ENCODE measurements around the gene TMIE.
"Not testable (repeated sequence)": the region's sequence is repeated elsewhere in the genome, so short reads cannot be mapped to it uniquely, and the experiment has no call there.

TMIE gene

DNA sequence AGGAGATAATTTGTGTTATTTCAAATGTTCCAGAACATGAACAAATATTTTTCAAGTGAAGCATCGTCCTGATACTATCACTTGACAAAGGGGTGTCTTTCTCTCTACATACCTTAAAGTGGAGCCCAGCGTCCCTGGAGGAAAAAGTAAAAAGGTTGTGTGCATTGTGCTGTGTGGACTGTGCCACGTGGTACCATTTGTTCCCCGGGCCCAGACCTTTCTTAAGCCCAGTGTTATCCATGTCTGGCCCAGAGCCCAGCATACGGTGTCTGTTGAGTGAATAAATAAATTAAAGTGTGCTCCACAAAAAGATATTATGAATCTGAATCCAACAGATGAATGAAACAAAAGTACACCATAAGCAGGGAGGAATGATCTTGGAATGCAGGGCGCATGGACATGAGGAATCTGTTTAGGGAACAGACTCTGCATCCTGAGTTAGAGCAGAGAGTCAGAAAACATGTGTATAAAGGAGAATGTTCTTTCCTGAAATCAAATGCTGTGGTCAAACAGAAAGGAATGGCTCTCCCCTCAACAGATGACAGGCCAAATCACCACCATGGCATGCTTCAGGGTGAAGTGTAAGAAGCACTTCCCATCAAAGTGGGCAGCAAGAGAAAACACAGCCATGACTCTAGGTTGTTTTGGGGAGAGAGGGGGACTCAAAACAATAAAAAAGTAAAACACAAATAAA lies 24.6 kb downstream of the TMIE start:
- no peak overlapping the region for H3K27ac Mint-ChIP-seq
- no peaks in the 10 kb centered on the region for H3K4me1 Mint-ChIP-seq
- no peak overlapping the region for H3K4me3 Mint-ChIP-seq
- no peak for DNase-seq
- H3K27me3 Mint-ChIP-seq = peaks cover 10% of the 10 kb centered on the region
- CTCF ChIA-PET = interaction anchor here (1.3 kb wide), 1 partner anchor 20 kb away, joined by 6 read pairs; no protein-coding TSS in a partner anchor
- no peaks in the 10 kb centered on the region for H3K36me3 Mint-ChIP-seq
- no peaks in the 10 kb centered on the region for H3K9me3 Mint-ChIP-seq

DNA sequence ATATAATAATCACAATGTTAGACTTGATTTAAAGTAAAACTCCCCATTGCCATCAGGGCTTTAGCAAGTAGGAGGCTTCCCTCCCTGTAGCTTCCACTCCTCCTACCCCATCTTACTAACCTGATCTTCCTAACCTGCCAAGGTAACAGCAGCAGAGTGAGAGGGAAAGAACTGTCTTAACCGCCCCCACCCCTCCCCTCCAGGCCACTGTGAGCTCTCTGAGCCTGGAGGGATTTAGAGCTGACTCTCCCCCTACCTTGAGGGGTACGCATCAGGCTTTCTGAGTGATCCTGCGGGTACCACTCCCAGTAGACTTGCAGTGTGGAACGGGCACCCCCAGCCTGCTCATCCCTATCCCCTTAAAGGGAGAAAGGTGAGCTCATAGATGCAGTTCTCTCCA lies 27.8 kb downstream of the TMIE start:
- no peaks in the 10 kb centered on the region for H3K4me1 Mint-ChIP-seq
- CTCF ChIA-PET = no interaction called here
- H3K4me3 Mint-ChIP-seq = no peak overlapping the region
- no peak overlapping the region for H3K27ac Mint-ChIP-seq
- no peak for DNase-seq
- H3K27me3 Mint-ChIP-seq = peaks cover 14% of the 10 kb centered on the region
- no peaks in the 10 kb centered on the region for H3K36me3 Mint-ChIP-seq
- no peaks in the 10 kb centered on the region for H3K9me3 Mint-ChIP-seq

DNA sequence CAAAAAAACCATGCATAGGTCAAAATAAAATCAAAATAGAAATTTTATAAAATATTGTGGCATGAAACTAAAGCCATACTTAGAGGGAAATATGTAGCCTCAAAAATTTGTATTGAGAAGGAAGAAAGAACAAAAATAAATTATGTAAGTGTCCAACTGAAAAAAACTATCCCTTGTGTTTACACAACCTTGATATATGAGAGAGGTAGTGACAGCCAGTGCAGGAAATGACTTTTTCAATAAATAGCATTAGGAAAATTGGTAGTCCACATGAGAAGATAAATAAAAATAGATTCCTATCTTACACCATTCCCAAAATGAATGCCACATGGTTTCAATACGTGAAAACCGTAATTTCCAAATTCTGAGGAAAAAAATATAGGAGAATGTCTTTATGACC lies 29.6 kb downstream of the TMIE start:
- Mint-ChIP-seq H3K9me3 (no peaks in the 10 kb centered on the region), H3K27ac (no peak overlapping the region), H3K36me3 (no peaks in the 10 kb centered on the region), H3K4me3 (no peak overlapping the region), H3K27me3 (peaks cover 14% of the 10 kb centered on the region), H3K4me1 (no peaks in the 10 kb centered on the region)
- CTCF ChIA-PET = no interaction called here
- DNase-seq = no peak

DNA sequence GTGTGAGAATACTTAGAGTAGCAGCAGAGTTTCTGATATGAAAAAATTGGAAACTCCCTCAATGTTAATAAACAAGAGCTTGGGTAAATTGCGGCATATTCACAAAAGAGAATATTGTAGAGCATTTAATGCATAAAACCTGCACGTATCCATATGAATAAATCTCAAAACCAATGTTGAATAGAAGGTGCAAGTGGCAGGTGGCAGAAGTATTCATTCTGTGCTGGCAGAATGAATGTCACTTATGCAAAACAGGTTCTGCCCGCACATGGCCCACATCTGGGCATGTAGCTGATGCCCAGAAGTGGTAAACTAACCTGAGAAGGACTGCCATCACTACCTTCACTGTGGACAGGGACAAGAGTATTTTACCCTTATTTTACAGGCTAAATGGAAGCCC lies 30.6 kb downstream of the TMIE start:
- H3K27ac Mint-ChIP-seq = no peak overlapping the region
- H3K4me3 Mint-ChIP-seq = no peak overlapping the region
- CTCF ChIA-PET = no interaction called here
- no peak for DNase-seq
- H3K9me3 Mint-ChIP-seq = no peaks in the 10 kb centered on the region
- no peaks in the 10 kb centered on the region for H3K4me1 Mint-ChIP-seq
- peaks cover 21% of the 10 kb centered on the region for H3K27me3 Mint-ChIP-seq
- H3K36me3 Mint-ChIP-seq = no peaks in the 10 kb centered on the region

- H3K4me3 Mint-ChIP-seq = no peak overlapping the region
- peaks cover 26% of the 10 kb centered on the region for H3K27me3 Mint-ChIP-seq
- H3K9me3 Mint-ChIP-seq = no peaks in the 10 kb centered on the region
- no peaks in the 10 kb centered on the region for H3K4me1 Mint-ChIP-seq
- H3K27ac Mint-ChIP-seq = no peak overlapping the region
- no peaks in the 10 kb centered on the region for H3K36me3 Mint-ChIP-seq
- CTCF ChIA-PET = no interaction called here
- peak; percentile 8 for DNase-seq
These were observed 32.0 kb downstream of the TMIE start for GRCh38 chr3:46733026-46733800.

- Mint-ChIP-seq H3K4me3 (no peak overlapping the region), H3K27me3 (peaks cover 19% of the 10 kb centered on the region), H3K4me1 (no peaks in the 10 kb centered on the region), H3K9me3 (no peaks in the 10 kb centered on the region), H3K36me3 (no peaks in the 10 kb centered on the region), H3K27ac (no peak overlapping the region)
- CTCF ChIA-PET = no interaction called here
- no peak for DNase-seq
These were observed 33.6 kb downstream of the TMIE start for GRCh38 chr3:46734773-46735172.

GRCh38 chr3:46736006-46736872 lies 35.0 kb downstream of the TMIE start:
- Mint-ChIP-seq H3K4me1 (no peaks in the 10 kb centered on the region), H3K27me3 (peaks cover 19% of the 10 kb centered on the region), H3K27ac (no peak overlapping the region), H3K4me3 (no peak overlapping the region), H3K36me3 (no peaks in the 10 kb centered on the region), H3K9me3 (no peaks in the 10 kb centered on the region)
- DNase-seq = no peak
- CTCF ChIA-PET = interaction anchor here (0.6 kb wide), 1 partner anchor 261 kb away, joined by 3 read pairs; no protein-coding TSS in a partner anchor

GRCh38 chr3:46737329-46737731 lies 36.1 kb downstream of the TMIE start:
- no peaks in the 10 kb centered on the region for H3K36me3 Mint-ChIP-seq
- no peak for DNase-seq
- no peaks in the 10 kb centered on the region for H3K9me3 Mint-ChIP-seq
- CTCF ChIA-PET = no interaction called here
- H3K4me1 Mint-ChIP-seq = no peaks in the 10 kb centered on the region
- peaks cover 19% of the 10 kb centered on the region for H3K27me3 Mint-ChIP-seq
- H3K4me3 Mint-ChIP-seq = no peak overlapping the region
- H3K27ac Mint-ChIP-seq = no peak overlapping the region

- H3K27me3 Mint-ChIP-seq = peaks cover 22% of the 10 kb centered on the region
- H3K4me3 Mint-ChIP-seq, H3K4me1 Mint-ChIP-seq, H3K36me3 Mint-ChIP-seq, H3K27ac Mint-ChIP-seq, CTCF ChIA-PET, DNase-seq, H3K9me3 Mint-ChIP-seq: not testable (repeated sequence)
These were observed 38.4 kb downstream of the TMIE start for GRCh38 chr3:46739565-46739964.

DNA sequence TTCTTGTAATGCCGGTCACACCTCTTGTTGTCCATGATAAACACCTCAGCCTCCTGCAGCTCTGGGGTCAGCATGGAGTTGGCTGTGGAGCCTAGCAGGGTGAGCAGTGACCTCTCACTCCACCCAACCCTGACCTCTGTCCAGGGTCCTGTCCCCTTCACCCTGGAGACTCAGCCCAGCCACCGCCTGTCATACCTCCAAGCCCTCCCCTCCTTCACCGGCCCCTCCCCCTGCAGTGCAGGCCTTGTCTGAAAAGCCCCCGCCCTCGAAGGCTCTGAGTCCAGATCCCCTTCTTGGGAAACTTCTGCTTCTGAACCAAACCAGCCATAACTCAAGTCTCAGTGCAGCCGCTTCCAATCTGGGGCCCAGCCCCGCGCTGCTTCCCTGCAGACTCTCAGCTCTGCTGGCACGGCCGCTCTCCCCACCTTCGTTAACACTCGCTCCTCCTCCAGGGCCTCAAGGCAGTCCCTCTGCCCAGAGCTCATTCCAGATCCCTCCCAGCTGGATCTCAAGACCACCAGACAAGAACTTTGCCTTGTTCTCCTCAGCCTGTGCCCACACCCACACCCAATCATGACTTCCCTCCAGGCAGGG lies 41.9 kb downstream of the TMIE start:
- Mint-ChIP-seq H3K27me3 (peaks cover 9% of the 10 kb centered on the region), H3K36me3 (no peaks in the 10 kb centered on the region), H3K9me3 (no peaks in the 10 kb centered on the region), H3K27ac (no peak overlapping the region), H3K4me3 (no peak overlapping the region), H3K4me1 (no peaks in the 10 kb centered on the region)
- no peak for DNase-seq
- CTCF ChIA-PET = no interaction called here

DNA sequence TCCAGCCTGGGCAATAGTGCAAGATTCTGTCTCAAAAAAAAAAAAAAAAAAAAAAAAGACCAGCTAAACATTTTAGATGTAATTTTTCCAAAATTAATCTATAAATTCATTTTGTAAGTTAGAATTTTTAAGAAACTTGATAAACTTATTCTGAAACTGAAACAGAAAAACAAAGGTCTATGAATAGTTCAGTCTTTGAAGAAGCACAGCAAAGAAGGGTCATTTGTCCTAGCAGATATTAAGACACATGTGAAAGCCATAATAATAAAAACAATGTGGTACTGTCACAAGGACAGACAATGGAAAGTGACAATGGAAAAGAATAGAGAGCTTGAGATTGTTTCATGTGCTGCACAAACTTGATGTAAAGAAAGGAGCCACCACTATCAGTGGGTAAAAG lies 45.5 kb downstream of the TMIE start:
- Mint-ChIP-seq H3K9me3 (no peaks in the 10 kb centered on the region), H3K4me3 (no peak overlapping the region), H3K27me3 (peaks cover 17% of the 10 kb centered on the region), H3K27ac (no peak overlapping the region), H3K36me3 (no peaks in the 10 kb centered on the region), H3K4me1 (no peaks in the 10 kb centered on the region)
- no peak for DNase-seq
- CTCF ChIA-PET = no interaction called here

GRCh38 chr3:46748170-46748569 lies 47.0 kb downstream of the TMIE start:
- Mint-ChIP-seq H3K27ac (no peak overlapping the region), H3K36me3 (no peaks in the 10 kb centered on the region), H3K27me3 (peaks cover 21% of the 10 kb centered on the region), H3K9me3 (no peaks in the 10 kb centered on the region), H3K4me3 (no peak overlapping the region), H3K4me1 (peaks cover 6% of the 10 kb centered on the region)
- DNase-seq = no peak
- CTCF ChIA-PET = no interaction called here

DNA sequence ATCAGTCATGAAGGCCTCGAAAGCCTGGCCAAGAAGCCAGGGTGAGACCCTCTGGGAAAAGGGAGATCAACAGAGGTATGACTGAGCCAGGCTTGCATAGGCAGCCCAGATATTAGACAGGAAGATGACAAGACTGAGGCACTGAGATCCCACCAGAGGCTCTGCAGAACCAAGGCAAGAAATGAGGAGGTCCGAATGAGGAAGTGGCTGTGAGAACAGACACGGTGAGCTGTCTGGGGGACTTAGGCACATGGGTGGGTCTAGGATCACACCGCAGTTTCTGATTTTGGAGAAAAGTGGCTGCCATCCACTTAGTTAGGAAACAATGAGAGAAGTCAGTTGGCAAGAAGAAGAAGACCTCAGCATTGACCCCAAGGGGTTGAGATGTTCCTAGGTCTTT lies 47.9 kb downstream of the TMIE start:
- DNase-seq = no peak
- peaks cover 21% of the 10 kb centered on the region for H3K27me3 Mint-ChIP-seq
- H3K9me3 Mint-ChIP-seq = no peaks in the 10 kb centered on the region
- no peak overlapping the region for H3K27ac Mint-ChIP-seq
- H3K36me3 Mint-ChIP-seq = no peaks in the 10 kb centered on the region
- H3K4me3 Mint-ChIP-seq = no peak overlapping the region
- peaks cover 10% of the 10 kb centered on the region for H3K4me1 Mint-ChIP-seq
- CTCF ChIA-PET = no interaction called here

GRCh38 chr3:46750555-46751038 lies 49.4 kb downstream of the TMIE start:
- H3K9me3 Mint-ChIP-seq = no peaks in the 10 kb centered on the region
- H3K4me3 Mint-ChIP-seq = no peak overlapping the region
- H3K27me3 Mint-ChIP-seq = peaks cover 26% of the 10 kb centered on the region
- H3K36me3 Mint-ChIP-seq = no peaks in the 10 kb centered on the region
- H3K27ac Mint-ChIP-seq = no peak overlapping the region
- no peak for DNase-seq
- CTCF ChIA-PET = no interaction called here
- H3K4me1 Mint-ChIP-seq = peaks cover 10% of the 10 kb centered on the region
